Smooth muscle cell of the brain vasculature (primary cell): ENCODE measurements around the gene HIP1.
"Not testable (repeated sequence)": the region's sequence is repeated elsewhere in the genome, so short reads cannot be mapped to it uniquely, and the experiment has no call there.

Experiments used
- DNase-seq: peaks from one replicate; pipeline ENCODE4 v3.0.0-alpha.2; 2012; ENCODE audit warnings: low read depth, low spot score

The HIP1 gene

DNA sequence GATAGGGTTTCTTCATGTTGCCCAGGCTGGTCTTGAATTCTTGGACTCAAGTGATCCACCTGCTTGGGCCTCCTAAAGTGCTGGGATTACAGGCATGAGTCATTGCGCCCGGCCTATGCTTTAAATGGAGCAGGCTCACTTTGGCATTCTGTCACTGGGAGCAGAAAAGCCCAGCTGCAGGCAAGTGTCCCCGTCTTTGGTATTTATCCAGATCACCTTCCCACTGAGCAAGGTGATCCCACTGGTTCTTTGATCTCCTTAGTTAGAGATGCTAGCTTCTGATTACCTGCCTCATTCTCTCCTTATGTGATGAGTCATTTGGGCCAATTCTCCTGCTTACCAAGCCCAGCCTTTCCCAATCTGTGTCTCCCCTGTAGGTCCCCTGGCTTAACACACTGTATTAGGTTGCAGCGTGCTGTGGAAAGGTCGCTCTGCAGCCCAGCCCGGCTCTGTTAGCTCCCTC, 207.4 kb downstream of the HIP1 start:
- DNase-seq: no peak

DNA sequence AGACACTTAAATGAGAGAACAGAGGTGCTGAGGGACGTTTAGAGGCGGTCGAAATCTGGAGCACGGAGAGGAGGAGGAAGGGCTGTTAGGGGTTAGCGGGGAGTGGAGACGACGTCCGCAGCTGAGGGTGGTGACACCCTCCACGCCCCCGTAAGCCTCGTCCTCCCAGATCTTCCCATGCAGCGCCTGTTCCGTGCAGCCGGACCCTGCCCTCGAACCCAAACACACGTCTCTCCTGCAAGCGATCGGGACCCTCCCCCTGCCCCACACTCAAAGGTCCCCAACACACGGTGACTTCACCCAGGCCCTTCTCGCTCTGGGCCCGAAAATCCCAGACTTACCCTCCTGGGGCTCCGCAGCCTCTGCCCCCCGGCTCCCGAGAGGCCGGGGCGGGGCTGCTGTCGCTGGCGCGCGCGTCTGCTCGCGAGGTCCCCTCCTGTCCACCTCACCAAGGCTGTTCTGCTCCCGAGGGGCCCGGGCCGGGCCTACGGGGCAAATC, 211.5 kb downstream of the HIP1 start:
- not testable (repeated sequence) for DNase-seq

DNA sequence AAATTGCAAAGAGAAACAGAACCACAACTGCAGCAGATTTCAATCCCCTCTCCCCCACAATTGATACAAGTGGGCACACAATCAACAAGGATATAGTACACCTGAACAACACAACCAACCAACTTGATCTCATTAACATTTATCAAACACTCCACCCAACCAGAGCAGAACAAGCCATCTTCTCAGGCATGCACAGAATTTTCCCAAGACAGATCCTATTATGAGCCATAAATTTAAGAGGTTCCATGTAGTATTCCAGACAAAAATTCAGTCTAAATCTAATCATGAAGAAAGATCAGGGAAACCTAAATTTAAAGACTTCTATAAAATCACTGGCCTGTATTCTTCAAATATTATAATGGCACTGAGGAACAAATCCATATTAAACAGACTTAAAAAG, 217.0 kb downstream of the HIP1 start:
- DNase-seq: not testable (repeated sequence)

DNA sequence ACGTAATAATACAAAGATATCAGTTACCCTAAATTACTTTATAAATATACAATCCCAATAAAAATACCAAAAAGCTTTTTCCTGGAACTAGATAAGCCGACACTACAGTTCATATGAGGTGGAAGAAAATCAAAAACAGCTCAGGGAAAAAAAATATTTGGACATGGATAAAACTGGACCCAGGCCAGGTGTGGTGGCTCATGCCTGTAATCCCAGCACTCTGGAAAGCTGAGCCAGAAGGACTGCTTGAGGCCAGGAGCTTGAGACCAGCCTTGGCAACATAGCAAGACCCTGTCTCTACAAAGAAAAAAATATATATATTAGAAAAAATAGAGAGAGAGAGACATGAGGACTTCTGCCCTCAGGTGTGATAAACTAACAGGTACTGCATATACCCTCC, 219.9 kb downstream of the HIP1 start:
- DNase-seq: not testable (repeated sequence)

DNA sequence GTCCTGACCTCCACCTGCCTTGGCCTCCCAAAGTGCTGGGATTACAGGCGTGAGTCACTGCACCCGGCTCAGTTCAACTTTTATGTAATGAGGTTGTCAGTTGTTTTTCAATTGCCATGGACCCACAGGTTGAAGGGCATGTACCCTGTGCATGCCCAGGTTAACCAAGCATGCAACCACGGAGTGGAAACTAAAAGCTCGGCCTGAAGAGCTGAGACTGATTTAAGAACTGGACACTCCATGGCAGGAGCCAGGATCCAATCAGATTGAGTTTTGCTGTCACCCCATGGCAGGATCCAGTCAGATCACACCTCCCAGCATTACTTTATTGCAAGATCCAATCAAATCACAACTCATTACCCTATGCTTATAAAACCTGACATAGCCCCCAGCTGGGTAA, 229.7 kb downstream of the HIP1 start:
- not testable (repeated sequence) for DNase-seq

DNA sequence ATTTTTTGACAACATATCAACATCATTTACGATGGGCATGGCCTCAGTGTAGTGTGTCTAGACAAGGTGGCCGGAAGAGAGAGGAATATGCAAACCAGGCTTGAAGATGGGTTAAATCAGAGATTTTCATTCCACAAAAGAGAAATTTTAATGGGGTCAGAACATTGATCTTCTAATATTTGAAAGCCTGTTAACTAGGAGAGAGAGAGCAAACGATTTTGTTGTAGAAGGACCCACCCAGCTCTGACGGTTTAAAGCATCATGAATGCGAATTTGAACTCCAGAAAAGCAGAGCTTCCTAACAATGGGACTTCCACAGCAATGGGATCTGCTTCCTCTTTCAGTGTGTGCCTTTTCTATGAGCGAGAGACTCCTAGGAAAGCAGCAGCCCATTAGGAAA, 246.7 kb downstream of the HIP1 start, which contains the start of gene SPDYE5:
SPDYE5 (plus strand) TSS at position 301 of the 400 bp plus-strand sequence. CDS start 1,728 bp downstream, outside the sequence.
- not testable (repeated sequence) for DNase-seq

DNA sequence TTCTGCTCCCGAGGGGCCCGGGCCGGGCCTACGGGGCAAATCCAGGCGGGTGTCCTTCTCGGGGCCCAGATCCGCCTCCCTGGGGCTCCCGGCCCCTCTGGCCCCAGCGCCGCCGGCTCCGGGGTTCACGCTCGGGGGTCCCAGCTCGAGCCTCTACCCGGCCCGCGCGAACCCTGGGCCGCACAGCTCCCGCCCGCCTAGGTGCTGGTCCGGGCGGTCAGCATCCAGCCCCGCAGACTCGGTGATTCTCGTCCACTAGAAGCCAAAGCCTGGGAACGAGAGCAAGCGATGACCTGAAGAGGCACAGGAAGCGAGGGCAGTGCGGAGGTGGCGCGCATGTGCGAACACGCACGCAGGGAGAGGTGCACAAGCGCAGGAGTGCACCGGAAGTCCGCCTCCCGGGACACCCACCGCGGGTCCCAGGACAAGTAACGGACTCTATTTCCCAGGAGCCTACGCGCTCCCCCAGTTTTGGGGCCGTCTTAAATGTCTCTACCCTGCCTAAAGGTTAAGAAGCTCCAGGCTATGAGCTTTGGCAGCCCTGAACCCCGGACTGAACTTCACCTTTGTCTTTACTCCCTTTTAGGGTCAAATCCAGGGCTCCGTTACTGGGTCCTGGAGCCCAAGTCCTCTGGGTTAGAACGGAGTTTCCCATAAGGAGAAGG, 252.6 kb downstream of the HIP1 start, which contains the start of gene POM121C:
POM121C (minus strand) TSS at position 321 of the 665 bp plus-strand sequence. CDS start 44,803 bp downstream, outside the sequence.
- peak; percentile 63 for DNase-seq

DNA sequence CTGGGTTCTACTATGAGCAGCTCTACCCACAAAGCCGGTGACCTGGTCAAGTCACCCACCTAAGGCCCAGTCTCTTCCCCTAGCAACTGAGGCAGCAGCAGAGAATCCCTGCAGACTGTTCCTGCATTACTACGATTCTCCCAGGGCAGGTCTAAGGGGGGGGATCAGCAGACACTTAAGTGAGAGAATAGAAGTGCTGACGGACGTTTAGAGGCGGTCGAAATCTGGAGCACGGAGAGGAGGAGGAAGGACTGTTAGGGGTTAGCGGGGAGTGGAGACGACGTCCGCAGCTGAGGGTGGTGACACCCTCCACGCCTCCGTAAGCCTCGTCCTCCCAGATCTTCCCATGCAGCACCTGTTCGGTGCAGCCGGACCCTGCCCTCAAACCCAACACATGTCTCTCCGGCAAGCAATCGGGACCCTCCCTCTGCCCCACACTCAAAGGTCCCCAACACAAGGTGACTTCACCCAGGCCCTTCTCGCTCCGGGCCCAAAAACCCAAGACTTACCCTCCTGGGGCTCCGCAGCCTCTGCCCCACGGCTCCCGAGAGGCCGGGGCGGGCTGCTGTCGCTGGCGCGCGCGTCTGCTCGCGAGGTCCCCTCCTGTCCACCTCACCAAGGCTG, 253.3 kb downstream of the HIP1 start:
- DNase-seq: not testable (repeated sequence)
